ENCODE measurements around the gene DRAM2.

The DRAM2 gene

GRCh38 chr1:111129376-111129775 is 10.5 kb downstream of the DRAM2 start:
- H3K9me3 ChIP-seq: no peaks in the 10 kb centered on the region
- no peak for TF ChIP-seq CTCF (IDR thresholded peaks at IDR 0.05)
- H3K27me3 ChIP-seq: no peaks in the 10 kb centered on the region
- H3K4me3 ChIP-seq (ENCODE audit: low read depth in 1 of 2, low read length in 1 of 2): no peak overlapping the region
- peaks cover 14 to 17% of the 10 kb centered on the region in 2 experiments for H3K4me1 ChIP-seq (ENCODE audit: control insufficient read depth in 1 of 2, insufficient read depth in 1 of 2, low read depth in 1 of 2, low read length in 1 of 2)
- H3K27ac ChIP-seq: peak overlapping the region; percentile 59
- H3K36me3 ChIP-seq: peaks cover 42% of the 10 kb centered on the region

- TF ChIP-seq CTCF (IDR thresholded peaks at IDR 0.05): no peak
- H3K4me3 ChIP-seq (ENCODE audit: low read depth in 1 of 2, low read length in 1 of 2): no peak overlapping the region
- no peaks in the 10 kb centered on the region for H3K9me3 ChIP-seq
- peaks cover 54% of the 10 kb centered on the region for H3K36me3 ChIP-seq
- no peaks in the 10 kb centered on the region for H3K27me3 ChIP-seq
- peak overlapping the region; percentile 59 for H3K27ac ChIP-seq
- peaks cover 14 to 17% of the 10 kb centered on the region in 2 experiments for H3K4me1 ChIP-seq (ENCODE audit: control insufficient read depth in 1 of 2, insufficient read depth in 1 of 2, low read depth in 1 of 2, low read length in 1 of 2)
These were observed 11.8 kb downstream of the DRAM2 start for GRCh38 chr1:111127923-111128643.

GRCh38 chr1:111126354-111126753 is 13.5 kb downstream of the DRAM2 start:
- Histone ChIP-seq H3K27ac (no peak overlapping the region), H3K36me3 (peaks cover 58% of the 10 kb centered on the region), H3K4me3 (ENCODE audit: low read depth in 1 of 2, low read length in 1 of 2) (no peak overlapping the region), H3K27me3 (no peaks in the 10 kb centered on the region), H3K9me3 (no peaks in the 10 kb centered on the region), H3K4me1 (ENCODE audit: control insufficient read depth in 1 of 2, insufficient read depth in 1 of 2, low read depth in 1 of 2, low read length in 1 of 2) (peaks cover 14 to 24% of the 10 kb centered on the region in 2 experiments)
- no peak for TF ChIP-seq CTCF (IDR thresholded peaks at IDR 0.05)

- Histone ChIP-seq H3K36me3 (peaks cover 57% of the 10 kb centered on the region), H3K4me3 (ENCODE audit: low read depth in 1 of 2, low read length in 1 of 2) (no peak overlapping the region), H3K4me1 (ENCODE audit: control insufficient read depth in 1 of 2, insufficient read depth in 1 of 2, low read depth in 1 of 2, low read length in 1 of 2) (no peaks in the 10 kb centered on the region), H3K27me3 (no peaks in the 10 kb centered on the region), H3K9me3 (no peaks in the 10 kb centered on the region), H3K27ac (no peak overlapping the region)
- TF ChIP-seq CTCF (IDR thresholded peaks at IDR 0.05): no peak
These were observed 23.4 kb downstream of the DRAM2 start for GRCh38 chr1:111116496-111116895.

- no peaks in the 10 kb centered on the region for H3K4me1 ChIP-seq (ENCODE audit: control insufficient read depth in 1 of 2, insufficient read depth in 1 of 2, low read depth in 1 of 2, low read length in 1 of 2)
- no peaks in the 10 kb centered on the region for H3K9me3 ChIP-seq
- no peaks in the 10 kb centered on the region for H3K27me3 ChIP-seq
- H3K36me3 ChIP-seq: peaks cover 10% of the 10 kb centered on the region
- H3K4me3 ChIP-seq (ENCODE audit: low read depth in 1 of 2, low read length in 1 of 2): no peak overlapping the region
- no peak for TF ChIP-seq CTCF (IDR thresholded peaks at IDR 0.05)
- no peak overlapping the region for H3K27ac ChIP-seq
These were observed 29.5 kb downstream of the DRAM2 start for GRCh38 chr1:111110197-111110899.
